RCC 7860 (cell line): ENCODE measurements around the gene ADAMTS2.

Experiments used
- DNase-seq: peaks from one replicate; pipeline ENCODE4 v3.0.0-alpha.2; 2015; ENCODE audit warnings: low spot score
- FAIRE-seq: peaks from 2 replicates; lab custom pipeline; 2012; peaks lifted over from hg19 to GRCh38; lab: Jason Lieb, UNC

ADAMTS2 gene

DNA sequence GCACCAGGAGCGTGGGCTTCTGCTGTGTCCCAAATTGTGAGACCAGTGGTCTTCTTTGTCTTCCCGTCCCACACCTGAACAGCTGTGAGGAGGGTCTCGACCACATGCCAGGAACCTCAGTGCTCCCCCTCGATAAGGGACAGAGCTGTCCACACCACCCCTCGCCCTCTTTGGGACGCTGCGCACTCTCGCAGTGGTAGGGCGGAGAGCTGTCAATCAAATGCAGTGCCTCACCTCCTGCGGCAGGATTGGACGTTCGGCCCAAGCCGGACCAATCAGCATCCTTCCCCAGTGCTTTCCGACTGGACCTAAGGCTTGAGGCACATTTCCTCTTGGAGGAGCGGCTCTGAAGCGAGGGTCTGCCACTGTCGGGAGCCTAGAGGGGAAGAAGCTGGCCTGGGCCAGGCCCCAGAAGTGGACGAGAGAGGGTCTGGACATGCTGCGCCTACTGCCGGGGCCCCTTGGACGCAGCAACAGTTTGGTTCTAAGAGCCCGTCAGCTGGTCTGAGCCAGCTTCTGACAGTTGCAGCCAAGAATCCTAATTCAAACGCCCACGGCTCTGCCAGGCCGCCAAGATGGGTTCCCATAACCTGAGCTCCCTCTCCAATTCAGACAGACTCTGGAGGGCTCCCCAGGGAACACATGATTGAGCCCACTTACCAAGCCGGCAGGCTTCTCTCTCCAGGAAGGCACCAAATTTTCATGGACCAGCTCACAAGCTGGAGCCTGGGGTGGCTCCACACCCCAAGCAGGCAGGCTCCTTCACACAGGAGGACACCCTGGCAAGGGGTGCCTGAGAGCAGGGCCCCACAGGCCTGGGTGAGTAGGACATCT, 28.1 kb upstream of the ADAMTS2 start:
- DNase-seq (no peak), FAIRE-seq (no peak)

DNA sequence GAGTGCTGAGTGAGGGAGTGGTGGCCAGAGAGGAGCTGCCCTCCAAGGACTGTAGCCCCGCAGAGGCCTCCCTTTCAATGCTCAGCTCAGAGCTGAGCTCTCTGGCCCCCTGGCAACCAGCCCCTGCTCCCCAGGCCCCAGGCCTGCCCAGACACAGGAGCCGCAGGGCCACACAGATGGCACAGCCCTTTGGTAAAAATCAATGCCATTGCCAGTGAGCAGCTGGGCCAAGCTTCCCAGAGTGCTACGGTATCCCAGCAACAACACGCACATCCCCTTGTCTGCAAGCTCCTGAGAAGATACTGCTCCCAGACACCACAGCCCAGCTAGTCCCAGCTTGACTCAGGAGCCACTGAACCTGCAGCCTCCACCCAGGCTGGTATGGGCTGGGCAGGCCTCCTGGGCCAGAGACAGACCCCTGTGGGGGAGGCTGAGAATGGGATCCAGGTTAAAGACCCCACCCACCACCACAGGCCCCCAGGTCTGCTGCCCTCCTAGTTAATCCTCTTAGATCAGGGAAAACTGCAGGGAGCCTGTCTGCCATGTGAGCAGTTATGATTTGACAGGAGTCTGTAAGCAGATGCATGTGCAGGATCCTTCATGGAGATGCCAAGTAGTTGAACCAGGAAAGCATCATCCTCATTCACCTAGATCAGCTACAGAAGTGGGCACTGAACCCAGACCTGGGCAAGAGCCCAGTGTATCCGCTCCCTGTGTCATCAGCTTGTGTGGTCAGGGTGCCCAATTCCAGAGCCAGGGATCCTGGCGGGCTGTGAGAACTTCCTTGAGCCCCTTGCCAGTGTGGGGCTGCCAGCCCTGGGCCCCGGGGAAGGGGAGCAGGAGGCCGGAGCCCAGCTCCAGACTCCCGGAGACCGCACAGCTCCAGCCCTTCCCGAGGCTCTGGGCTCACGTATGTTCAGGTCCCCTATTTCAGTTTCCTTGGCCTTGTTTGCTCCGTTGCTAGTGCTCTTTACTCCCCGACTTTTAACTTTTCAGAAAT, 26.7 kb upstream of the ADAMTS2 start:
- DNase-seq (no peak), FAIRE-seq (no peak)

GRCh38 chr5:179371121-179371510, 25.9 kb upstream of the ADAMTS2 start:
- FAIRE-seq (no peak), DNase-seq (no peak)

DNA sequence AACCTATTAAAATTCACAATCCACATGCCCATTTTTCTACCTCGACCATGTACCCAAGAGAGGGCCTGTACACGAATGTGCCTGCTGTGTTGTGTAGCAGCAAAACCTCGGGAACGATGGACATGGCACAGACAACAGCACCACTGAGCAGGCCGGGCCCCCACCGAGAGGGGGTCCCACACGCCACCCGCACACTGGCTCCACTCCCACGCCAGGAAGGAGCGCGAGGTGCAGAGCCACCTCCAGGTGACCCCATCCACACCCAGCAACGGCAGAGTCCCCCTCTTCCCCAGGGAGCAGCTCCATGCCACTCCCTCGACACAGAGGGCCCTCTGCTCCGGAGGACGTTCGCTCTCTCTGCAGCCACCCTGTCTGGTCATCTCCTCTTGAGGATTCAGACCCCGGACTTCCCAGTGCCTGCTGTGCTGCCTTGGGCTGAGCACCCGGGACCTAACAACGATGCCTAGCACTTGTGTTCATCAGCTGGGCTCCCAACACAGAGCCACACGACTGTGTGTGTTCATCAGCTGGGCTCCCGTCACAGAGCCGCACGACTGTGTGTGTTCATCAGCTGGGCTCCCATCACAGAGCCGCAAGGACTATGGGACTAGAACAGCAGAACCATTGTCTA, 25.3 kb upstream of the ADAMTS2 start:
- no peak for FAIRE-seq
- DNase-seq = no peak

- FAIRE-seq = no peak
- no peak for DNase-seq
Measured at GRCh38 chr5:179369530-179369884, 24.2 kb upstream of the ADAMTS2 start.

DNA sequence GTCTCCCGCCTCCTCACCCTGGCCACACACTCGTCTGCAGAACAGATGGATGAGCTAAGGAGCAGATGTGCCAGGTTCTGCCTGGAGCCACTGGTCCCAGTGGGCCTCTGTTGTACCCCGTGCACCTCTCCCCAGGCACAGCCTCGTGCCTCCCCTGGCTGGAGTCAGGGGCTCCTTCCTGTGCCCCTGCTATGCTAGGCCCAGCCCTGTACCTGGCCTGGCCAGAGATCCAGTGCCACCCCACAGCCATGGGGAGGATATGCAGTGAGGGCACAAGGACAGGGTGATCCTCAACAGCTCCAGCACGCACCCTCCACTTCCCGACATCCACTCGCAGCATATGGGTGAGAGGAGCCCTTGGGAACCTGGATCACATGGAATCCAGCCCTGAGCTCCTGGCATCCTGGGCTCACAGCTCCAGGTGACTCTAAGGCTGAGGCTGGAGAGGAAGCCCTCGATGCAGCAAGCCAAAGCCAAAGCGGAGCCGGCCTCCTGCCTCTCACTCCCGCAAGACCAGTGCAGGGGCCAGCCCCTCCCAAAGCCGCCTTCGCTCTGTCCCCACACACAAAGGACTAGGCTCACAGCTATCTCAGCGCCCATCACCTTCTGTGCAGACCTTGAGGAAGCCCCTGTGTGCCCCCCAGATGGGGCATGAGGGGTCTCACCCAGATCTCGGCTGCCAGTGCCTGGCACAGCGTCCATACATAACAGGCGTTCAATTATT, 23.7 kb upstream of the ADAMTS2 start:
- FAIRE-seq = no peak

GRCh38 chr5:179368126-179368805, 23.0 kb upstream of the ADAMTS2 start:
- no peak for FAIRE-seq
- DNase-seq = no peak

More for the DNA sequence above, 23.7 kb upstream of the ADAMTS2 start:
- DNase-seq = no peak

DNA sequence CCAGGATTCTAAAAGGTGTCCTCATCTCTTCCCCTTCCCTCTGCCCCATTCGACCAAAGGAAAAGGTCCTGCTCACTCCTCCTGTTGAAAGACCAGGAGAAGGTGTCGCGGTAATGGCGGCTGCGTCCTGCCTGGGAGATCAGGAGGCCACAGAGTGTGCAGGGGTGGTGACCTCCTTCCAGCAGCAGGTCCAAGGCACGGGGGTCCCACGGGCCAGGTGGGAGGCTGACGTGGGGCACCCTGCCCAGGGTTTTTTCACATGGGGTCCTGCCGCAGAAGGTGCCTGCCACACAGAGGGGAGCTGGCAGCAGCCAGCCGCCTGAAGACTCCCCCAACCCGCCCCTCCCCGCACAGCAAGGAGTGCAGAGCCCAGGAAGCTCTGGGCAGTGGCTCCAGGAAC, 22.2 kb upstream of the ADAMTS2 start:
- FAIRE-seq (no peak), DNase-seq (no peak)

- DNase-seq (no peak), FAIRE-seq (no peak)
Measured at GRCh38 chr5:179362355-179362754, 17.1 kb upstream of the ADAMTS2 start.

GRCh38 chr5:179361037-179361603, 15.9 kb upstream of the ADAMTS2 start:
- no peak for FAIRE-seq
- DNase-seq = no peak

DNA sequence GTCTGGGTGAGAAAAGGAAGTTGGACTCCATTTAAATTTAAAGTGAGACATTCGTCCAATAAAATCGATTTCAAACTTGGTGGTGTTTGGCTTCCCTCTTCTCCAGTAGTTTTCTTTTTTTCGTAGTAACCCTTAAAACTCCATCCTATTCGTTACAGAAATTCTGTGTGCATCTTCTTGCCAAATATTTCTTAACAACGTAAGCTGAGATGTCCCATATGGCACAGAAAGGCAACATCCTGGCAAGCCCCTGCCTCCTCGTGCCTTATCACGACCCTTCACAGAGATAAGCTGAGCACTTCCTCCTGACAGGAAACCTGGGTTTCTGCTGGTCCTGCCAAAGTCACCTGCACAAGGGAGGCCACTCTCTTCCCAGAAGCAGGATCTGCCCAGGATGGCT, 11.8 kb upstream of the ADAMTS2 start:
- FAIRE-seq = no peak
- no peak for DNase-seq

DNA sequence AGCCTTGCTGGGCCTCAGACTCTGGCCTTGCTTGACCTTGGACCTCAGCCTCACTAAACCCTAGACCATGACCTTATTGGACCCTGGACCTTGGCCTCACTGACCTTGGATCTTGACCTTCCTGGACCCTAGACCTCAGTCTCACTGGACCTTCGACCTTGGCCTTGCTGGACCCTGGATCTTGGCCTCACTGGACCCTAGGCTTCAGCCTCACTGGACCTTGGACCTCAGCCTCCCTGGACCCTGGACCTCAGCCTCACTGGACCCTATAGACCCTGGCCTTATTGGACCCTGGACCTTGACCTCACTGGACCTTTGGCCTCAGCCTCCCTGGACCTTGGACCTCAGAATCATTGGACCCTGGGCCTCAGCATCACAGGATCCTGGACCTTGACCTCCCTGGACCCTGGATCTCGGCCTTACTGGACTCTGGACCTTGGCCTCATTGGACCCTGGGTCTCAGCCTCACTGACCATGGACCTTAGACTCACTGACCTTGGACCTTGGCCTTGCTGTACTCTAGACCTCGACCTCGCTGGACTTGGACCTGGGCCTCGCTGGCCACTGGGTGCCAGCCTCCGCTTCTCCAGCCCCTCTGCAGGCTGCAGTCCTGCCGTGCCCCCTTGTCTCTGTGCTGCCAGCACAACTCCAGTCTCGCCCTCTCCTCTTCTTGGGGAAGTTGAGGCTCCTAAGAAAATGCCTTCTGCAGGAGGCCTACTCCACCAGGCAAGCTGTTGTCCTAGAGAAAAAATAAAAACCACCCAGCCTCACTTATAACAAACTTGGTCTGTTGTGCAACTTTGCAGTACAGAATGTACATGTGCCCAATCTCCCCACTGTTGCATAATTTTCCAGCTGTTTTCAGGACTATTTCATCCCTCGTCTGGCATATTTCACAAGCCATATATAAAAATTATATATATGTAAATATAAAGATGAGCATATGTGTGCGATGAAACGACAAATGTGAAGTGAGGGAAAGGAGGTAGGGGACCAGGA, 11.0 kb upstream of the ADAMTS2 start:
- no peak for FAIRE-seq
- no peak for DNase-seq

- no peak for DNase-seq
- no peak for FAIRE-seq
Measured at GRCh38 chr5:179354305-179354882, 9.1 kb upstream of the ADAMTS2 start.

DNA sequence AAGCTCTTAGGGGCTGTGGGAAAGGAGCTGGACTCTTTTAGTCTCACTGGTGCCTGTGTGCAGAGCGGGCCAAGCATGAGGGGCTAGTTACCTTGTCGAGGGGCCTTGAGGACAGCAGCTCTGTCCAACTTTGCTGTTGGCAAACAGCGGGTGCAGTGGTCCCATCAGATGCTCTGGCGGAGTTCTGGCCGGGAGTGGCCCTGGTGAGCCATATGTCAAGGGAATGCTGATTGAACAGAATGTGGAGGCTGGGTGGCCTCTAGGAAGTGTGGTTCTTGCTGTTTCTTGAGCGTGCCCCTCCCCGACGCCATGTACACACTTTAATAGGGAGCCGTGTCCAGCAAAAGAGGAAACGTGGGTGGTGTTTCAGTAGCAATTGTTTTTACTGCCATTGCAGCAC, 3.6 kb upstream of the ADAMTS2 start:
- no peak for FAIRE-seq
- DNase-seq = no peak

GRCh38 chr5:179348011-179348530, 2.8 kb upstream of the ADAMTS2 start:
- FAIRE-seq (no peak), DNase-seq (no peak)

DNA sequence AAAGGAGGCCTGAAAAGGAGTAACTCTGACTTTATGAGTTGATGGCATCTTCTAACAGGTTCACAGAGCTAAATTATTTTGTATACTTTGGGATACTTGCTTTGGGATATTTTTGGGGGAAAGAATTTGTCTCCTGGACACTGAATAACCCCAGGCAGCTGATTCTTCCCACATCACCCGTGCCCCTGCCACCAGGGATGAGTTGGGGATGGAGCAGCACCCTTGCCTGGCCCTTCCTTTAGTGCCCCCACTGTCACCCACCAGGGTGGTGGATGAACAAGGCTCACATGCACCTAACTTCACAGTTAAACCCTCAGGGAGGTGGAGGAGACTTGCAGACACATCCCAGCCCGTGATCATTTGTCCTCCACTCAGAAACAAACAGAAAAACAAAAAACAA, 2.3 kb upstream of the ADAMTS2 start:
- DNase-seq (no peak), FAIRE-seq (no peak)

- DNase-seq = no peak
- no peak for FAIRE-seq
Measured at GRCh38 chr5:179346875-179347274, 1.6 kb upstream of the ADAMTS2 start.

DNA sequence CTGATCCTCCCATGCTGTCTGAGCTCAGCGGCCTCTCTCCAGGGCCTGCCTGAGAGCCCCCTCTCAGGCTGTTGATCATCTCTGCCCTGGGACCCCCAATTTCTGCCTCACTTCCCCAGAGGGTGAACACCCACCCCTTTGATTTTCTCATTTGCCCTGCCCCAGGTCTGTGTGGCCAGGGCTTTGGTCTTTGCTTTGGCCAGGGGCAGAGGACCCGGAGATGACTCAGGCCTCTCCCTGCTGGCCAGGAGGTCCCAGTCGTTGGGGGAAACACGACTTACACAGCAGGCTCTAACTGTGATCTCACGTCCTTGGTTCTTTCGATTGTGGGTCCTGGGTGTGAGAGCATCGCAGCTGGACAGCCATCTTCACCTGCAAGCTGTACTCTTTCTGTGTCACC, 1.1 kb upstream of the ADAMTS2 start:
- no peak for FAIRE-seq
- DNase-seq = no peak
